ENCODE data around the gene EPB41L4A. TPM values are rescaled to one million over a fixed set of nuclear protein-coding genes. Genes with fewer than 3 reads are reported as not detected.

The EPB41L4A gene
- total and polyA plus RNA-seq, 2 donors (not counting 3 experiments of a cell fraction or from before 2014, with no cell fraction given) = 6.0 to 17.9 TPM

- dilution Hi-C loops (cut with MboI; ENCODE audit: extremely low pct_ligation_motif_present, low sequenced_read_pairs) (no loop called here), intact Hi-C loops (cut with micrococcal nuclease) (loop anchor here (5.0 to 10.0 kb wide), 2 partner anchors 861 to 903 kb away; partner anchors contain the start of gene STARD4)
- Histone ChIP-seq H3K4me2 (ENCODE audit: insufficient read depth, low read length) (no peak overlapping the region), H3K27me3 (ENCODE audit: control insufficient read depth in 2 of 2, insufficient read depth in 2 of 2, low read length in 2 of 2) (no peaks in the 10 kb centered on the region), H3K9ac (replicated peaks; ENCODE audit: extremely low read depth, insufficient read depth, low read length) (no peak overlapping the region), H3K36me3 (ENCODE audit: control insufficient read depth in 2 of 2, extremely low read depth in 1 of 2, insufficient read depth in 2 of 2, low read length in 2 of 2) (no peaks in the 10 kb centered on the region), H3K9me1 (replicated peaks; ENCODE audit: control insufficient read depth, extremely low read depth, insufficient read depth, low read length) (no peaks in the 10 kb centered on the region), H3K4me3 (replicated peaks in 1 of 3; ENCODE audit: insufficient read depth in 1 of 3, low read depth in 1 of 3, low read length in 3 of 3) (no peak overlapping the region), H3K79me2 (ENCODE audit: control insufficient read depth, insufficient read depth, low read length) (peaks cover 2% of the 10 kb centered on the region), H2AFZ (ENCODE audit: low read depth, low read length) (no peak overlapping the region), H4K20me1 (replicated peaks; ENCODE audit: control insufficient read depth, extremely low read depth, insufficient read depth, low read length) (no peaks in the 10 kb centered on the region), H3K9me3 (replicated peaks; ENCODE audit: control insufficient read depth, insufficient read depth, low read length) (no peaks in the 10 kb centered on the region), H3K27ac (ENCODE audit: insufficient read depth, low read depth, low read length) (no peak overlapping the region), H3K4me1 (ENCODE audit: control insufficient read depth, extremely low read depth, insufficient read depth, low read length) (peaks cover 30% of the 10 kb centered on the region)
- CTCF ChIA-PET = interaction anchor here (1.0 kb wide), 1 partner anchor 240 kb away, joined by 3 read pairs; no protein-coding TSS in a partner anchor
- FAIRE-seq (no peak), DNase-seq (ENCODE audit: low read depth, low spot score) (no peak)
- POLR2A ChIA-PET = no interaction called here
- no TSS peak for BruUV-seq (replicated peaks)
- TF ChIP-seq FOS (IDR thresholded peaks at IDR 0.05; ENCODE audit: borderline replicate concordance, insufficient read depth, low read length) (no peak), CTCF (IDR thresholded peaks at IDR 0.05; ENCODE audit: extremely low read depth in 1 of 2, insufficient read depth in 1 of 2, low read depth in 1 of 2, low read length in 2 of 2) (no peak), JUN (IDR thresholded peaks at IDR 0.05; ENCODE audit: borderline replicate concordance, insufficient read depth, insufficient read length, low read depth) (no peak), MYC (IDR thresholded peaks at IDR 0.05; ENCODE audit: low read depth, low read length) (no peak), POLR2A (IDR thresholded peaks at IDR 0.05; ENCODE audit: low read depth, low read length) (no peak), EZH2 (IDR thresholded peaks at IDR 0.05; ENCODE audit: borderline replicate concordance, low read depth, low read length, severe bottlenecking) (no peak), GATA2 (IDR thresholded peaks at IDR 0.05; ENCODE audit: insufficient read depth, insufficient read length, low read depth, low read length) (no peak)
These were observed 3.5 kb downstream of the EPB41L4A start for GRCh38 chr5:112415552-112415951.
